Duodenal mucosa (tissue), 2 donors: ENCODE data around the gene SYNRG.

Experiments used
- H3K27ac ChIP-seq: one replicate; pipeline ENCODE4 v1.7.0; 2013; ENCODE audit warnings: low read depth, low read length
- H3K27me3 ChIP-seq, 2 donors: one replicate each; pipeline ENCODE4 v1.7.0; 2013; ENCODE audit warnings: low read length in 2 of 2, control low read depth in 1 of 2; ENCODE audit not compliant: insufficient read depth in 2 of 2, control insufficient read depth in 1 of 2
- H3K36me3 ChIP-seq, 2 donors: one replicate each; pipeline ENCODE4 v1.7.0; 2013; ENCODE audit warnings: low read length in 2 of 2, control low read depth in 1 of 2; ENCODE audit not compliant: insufficient read depth in 2 of 2, control insufficient read depth in 1 of 2
- H3K4me1 ChIP-seq, 2 donors: one replicate each; pipeline ENCODE4 v1.7.0; 2013; ENCODE audit warnings: low read length in 2 of 2, control low read depth in 1 of 2; ENCODE audit not compliant: insufficient read depth in 2 of 2, control insufficient read depth in 1 of 2
- H3K4me3 ChIP-seq, 2 donors: one replicate each; pipeline ENCODE4 v1.7.0; 2013; ENCODE audit warnings: low read length in 2 of 2, low read depth in 1 of 2
- H3K9ac ChIP-seq, 2 donors: one replicate each; pipeline ENCODE4 v1.7.0; 2013; ENCODE audit warnings: low read length in 2 of 2, low read depth in 1 of 2
- H3K9me3 ChIP-seq, 2 donors: one replicate each; pipeline ENCODE4 v1.7.0; 2013; ENCODE audit warnings: low read length in 2 of 2, control low read depth in 1 of 2; ENCODE audit not compliant: control insufficient read depth in 1 of 2

Gene SYNRG

DNA sequence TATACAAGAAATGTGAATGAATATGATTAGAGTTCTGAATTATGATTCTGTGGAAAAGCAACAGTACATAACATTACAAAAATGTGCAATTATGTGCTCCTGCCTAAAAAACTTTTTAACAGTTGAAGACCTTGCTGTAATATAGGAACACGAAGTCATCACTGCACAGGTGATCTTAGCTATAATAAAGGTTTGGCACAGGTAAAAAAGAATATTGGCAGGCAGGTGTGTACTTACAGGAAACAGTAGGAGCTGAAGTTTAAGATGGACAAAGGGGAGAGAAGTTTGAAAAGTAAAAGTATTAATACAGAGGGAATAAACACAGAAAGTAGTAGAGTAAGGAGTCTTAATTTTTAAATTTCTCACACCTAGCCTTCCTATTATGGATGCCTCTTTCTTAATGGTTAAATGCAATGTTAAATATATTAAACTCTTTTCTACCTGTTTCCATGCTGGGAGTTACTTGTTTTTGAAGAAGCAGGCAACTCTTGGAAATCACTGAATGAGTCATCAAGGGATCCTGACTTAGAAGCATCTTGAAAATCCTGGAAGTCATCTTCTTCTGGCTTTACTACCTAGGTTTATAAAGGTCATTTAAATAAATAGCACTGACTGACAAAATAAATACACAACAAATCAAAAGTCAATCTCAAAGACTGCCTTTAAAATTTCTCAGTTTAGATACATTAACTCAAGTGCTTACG lies 40.7 kb downstream of the SYNRG start:
- Histone ChIP-seq H3K4me1 (no peaks in the 10 kb centered on the region), H3K4me3 (no peak overlapping the region), H3K27me3 (no peaks in the 10 kb centered on the region), H3K9me3 (no peaks in the 10 kb centered on the region), H3K9ac (no peak overlapping the region), H3K27ac (no peak overlapping the region), H3K36me3 (peaks cover 28 to 64% of the 10 kb centered on the region in 2 donors)

GRCh38 chr17:37567538-37567937 lies 41.7 kb downstream of the SYNRG start:
- Histone ChIP-seq H3K27ac (no peak overlapping the region), H3K9ac (no peak overlapping the region), H3K27me3 (no peaks in the 10 kb centered on the region), H3K4me1 (no peaks in the 10 kb centered on the region), H3K4me3 (no peak overlapping the region), H3K36me3 (peaks cover 28 to 63% of the 10 kb centered on the region in 2 donors), H3K9me3 (no peaks in the 10 kb centered on the region)

DNA sequence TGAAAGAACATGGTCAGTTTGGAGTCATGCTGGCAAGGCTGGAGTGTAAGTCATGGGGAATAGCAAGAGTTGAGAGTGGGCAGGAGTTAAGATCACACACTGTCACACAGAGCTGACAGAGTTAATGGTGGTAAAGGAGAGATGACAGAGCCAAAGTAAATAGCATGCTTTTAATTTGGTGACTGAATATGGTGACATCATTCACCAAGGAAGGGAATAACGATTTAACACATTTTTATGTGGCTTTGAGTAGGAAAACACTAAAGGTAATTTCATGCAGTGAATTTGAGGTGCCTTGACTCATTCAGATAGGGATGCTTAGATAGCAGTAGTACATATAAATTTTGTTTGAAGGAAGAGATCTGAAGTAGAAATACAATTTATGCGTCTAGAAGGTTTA lies 42.1 kb downstream of the SYNRG start:
- no peak overlapping the region for H3K9ac ChIP-seq
- no peak overlapping the region for H3K27ac ChIP-seq
- H3K4me3 ChIP-seq, result no peak overlapping the region
- no peaks in the 10 kb centered on the region for H3K9me3 ChIP-seq
- no peaks in the 10 kb centered on the region for H3K27me3 ChIP-seq
- H3K36me3 ChIP-seq, result peaks cover 28 to 63% of the 10 kb centered on the region in 2 donors
- no peaks in the 10 kb centered on the region for H3K4me1 ChIP-seq

GRCh38 chr17:37564252-37564651 lies 45.0 kb downstream of the SYNRG start:
- Histone ChIP-seq H3K36me3 (peaks cover 34 to 57% of the 10 kb centered on the region in 2 donors), H3K27ac (no peak overlapping the region), H3K27me3 (no peaks in the 10 kb centered on the region), H3K9ac (no peak overlapping the region), H3K4me1 (no peaks in the 10 kb centered on the region), H3K9me3 (no peaks in the 10 kb centered on the region), H3K4me3 (no peak overlapping the region)

DNA sequence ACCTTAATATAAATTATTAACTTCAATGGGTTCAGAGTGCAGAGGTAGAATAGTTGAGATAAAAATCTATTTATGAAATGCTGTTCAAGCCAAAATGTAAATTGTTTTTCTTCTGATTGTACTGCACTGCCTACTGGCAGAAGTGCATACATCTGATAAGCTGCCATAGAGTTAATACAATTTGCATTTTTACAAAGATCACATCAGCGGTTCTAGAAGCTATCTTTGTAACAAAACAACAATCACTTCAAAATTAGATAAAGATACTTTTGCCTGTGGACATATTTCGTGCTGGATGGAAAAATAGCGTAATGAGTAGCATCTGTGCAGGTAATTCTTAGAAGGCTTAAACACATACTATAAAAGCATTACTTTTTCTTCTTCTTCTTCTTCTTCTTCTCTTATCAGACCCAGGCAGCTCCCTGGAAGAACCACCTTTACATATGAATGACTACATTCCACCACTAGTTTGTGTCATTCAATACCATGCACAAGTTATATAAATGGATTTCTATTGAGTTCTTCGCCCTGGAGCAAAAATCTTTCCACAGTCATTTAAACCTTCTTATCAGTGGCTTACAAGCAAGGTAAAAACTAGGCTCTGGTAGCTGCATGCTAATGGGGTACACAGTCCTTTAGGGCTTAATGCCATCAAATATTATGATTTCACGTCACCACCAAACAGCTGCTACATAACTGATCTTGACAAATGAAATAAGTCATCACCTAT lies 47.0 kb downstream of the SYNRG start:
- no peak overlapping the region for H3K9ac ChIP-seq
- H3K27me3 ChIP-seq, result no peaks in the 10 kb centered on the region
- H3K4me3 ChIP-seq, result no peak overlapping the region
- H3K9me3 ChIP-seq, result no peaks in the 10 kb centered on the region
- H3K27ac ChIP-seq, result no peak overlapping the region
- H3K36me3 ChIP-seq, result peaks cover 39 to 54% of the 10 kb centered on the region in 2 donors
- no peaks in the 10 kb centered on the region for H3K4me1 ChIP-seq

DNA sequence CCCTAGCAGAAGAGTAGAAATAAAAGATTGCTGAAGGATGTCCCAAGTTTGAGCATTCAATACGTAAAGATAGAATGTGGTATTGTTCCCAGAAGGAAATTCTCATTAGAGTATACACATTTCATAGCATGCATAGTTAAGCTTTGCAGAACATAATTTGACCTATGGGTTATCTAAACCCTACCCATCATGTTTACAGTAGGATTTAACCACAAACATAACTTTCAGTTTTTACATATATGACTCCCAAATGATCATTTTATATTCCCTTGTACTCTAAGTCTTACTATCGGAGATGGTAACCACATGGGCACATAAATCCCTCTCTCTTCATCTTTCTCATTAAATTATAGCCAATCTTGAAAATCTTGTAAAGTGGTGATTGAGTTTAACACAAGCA lies 50.9 kb downstream of the SYNRG start:
- H3K9me3 ChIP-seq, result no peaks in the 10 kb centered on the region
- no peaks in the 10 kb centered on the region for H3K27me3 ChIP-seq
- no peak overlapping the region for H3K9ac ChIP-seq
- H3K4me3 ChIP-seq, result no peak overlapping the region
- H3K36me3 ChIP-seq, result peaks cover 40 to 53% of the 10 kb centered on the region in 2 donors
- no peaks in the 10 kb centered on the region for H3K4me1 ChIP-seq
- H3K27ac ChIP-seq, result no peak overlapping the region

GRCh38 chr17:37557482-37557881 lies 51.7 kb downstream of the SYNRG start:
- H3K36me3 ChIP-seq, result peaks cover 47 to 60% of the 10 kb centered on the region in 2 donors
- H3K27ac ChIP-seq, result no peak overlapping the region
- no peaks in the 10 kb centered on the region for H3K27me3 ChIP-seq

DNA sequence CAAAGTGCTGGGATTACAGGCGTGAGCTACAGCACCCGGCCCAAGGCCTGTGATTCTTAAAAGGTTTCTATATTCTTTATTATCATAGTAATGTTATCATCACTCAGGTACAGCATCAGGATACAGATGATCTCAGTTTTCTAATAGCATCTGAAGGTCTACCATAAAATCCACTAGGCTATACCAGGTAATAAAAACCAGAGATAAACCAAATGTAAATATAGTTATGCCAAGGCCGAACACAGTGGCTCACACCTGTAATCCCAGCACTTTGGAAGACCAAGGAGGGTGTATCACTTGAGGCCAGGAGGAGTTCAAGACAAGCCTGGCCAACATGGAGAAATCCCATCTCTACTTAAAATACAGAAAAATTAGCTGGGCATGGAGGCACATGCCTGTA lies 53.8 kb downstream of the SYNRG start:
- H3K4me1 ChIP-seq, result no peaks in the 10 kb centered on the region
- no peak overlapping the region for H3K4me3 ChIP-seq
- no peak overlapping the region for H3K27ac ChIP-seq
- peaks cover 44 to 61% of the 10 kb centered on the region in 2 donors for H3K36me3 ChIP-seq
- no peaks in the 10 kb centered on the region for H3K27me3 ChIP-seq
- H3K9ac ChIP-seq, result no peak overlapping the region
- no peaks in the 10 kb centered on the region for H3K9me3 ChIP-seq

More at GRCh38 chr17:37557482-37557881, 51.7 kb downstream of the SYNRG start:
- H3K4me1 ChIP-seq, result no peaks in the 10 kb centered on the region
- H3K4me3 ChIP-seq, result no peak overlapping the region
- no peak overlapping the region for H3K9ac ChIP-seq
- no peaks in the 10 kb centered on the region for H3K9me3 ChIP-seq

GRCh38 chr17:37553401-37553966 lies 55.7 kb downstream of the SYNRG start:
- Histone ChIP-seq H3K27me3 (no peaks in the 10 kb centered on the region), H3K36me3 (peaks cover 27 to 45% of the 10 kb centered on the region in 2 donors), H3K9me3 (no peaks in the 10 kb centered on the region), H3K9ac (no peak overlapping the region), H3K4me1 (no peaks in the 10 kb centered on the region), H3K4me3 (no peak overlapping the region), H3K27ac (no peak overlapping the region)

DNA sequence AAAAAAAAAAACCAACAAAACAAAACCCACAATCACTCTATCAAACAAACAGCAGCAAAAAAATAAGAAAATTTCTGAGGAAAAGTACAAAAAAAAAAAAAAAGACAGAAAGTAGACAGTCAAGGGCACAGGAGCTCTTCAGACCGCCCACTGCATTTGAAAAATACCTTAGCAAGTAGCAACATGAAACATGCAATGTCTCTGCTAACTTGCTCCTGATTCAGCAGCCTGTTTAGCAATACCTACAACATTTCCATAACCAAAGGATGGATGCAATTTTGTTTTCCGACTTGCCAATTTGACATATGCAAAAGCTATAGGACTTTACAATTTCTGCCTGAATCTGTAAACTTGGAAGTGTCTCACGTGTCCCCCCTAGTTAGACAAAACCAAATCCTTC lies 57.4 kb downstream of the SYNRG start:
- no peaks in the 10 kb centered on the region for H3K9me3 ChIP-seq
- no peaks in the 10 kb centered on the region for H3K4me1 ChIP-seq
- peaks cover 24 to 30% of the 10 kb centered on the region in 2 donors for H3K36me3 ChIP-seq

More for the DNA sequence above, 57.4 kb downstream of the SYNRG start:
- H3K9ac ChIP-seq, result no peak overlapping the region
- no peak overlapping the region for H3K27ac ChIP-seq
- H3K4me3 ChIP-seq, result no peak overlapping the region
- no peaks in the 10 kb centered on the region for H3K27me3 ChIP-seq
